ENCODE results near the gene ADAR.

DNA sequence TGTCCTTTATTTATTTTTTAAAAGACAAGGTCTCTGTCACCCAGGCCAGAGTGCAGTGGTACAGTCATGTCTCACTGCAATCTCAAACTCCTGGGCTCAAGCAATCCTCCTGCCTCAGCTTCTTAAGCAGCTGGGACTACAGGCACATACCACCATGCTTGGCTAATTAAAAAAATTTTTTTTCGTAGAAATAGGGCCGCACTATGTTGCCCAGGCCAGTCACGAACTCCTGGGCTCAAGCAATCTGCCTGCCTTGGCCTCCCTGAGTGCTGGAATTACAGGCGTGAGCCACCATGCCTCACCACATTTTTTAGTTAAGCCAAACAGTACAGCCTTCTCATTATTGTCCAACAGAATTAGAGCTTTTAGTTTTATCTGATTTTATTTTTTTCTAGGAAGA is 7.4 kb upstream of the ADAR start:
- TF ChIP-seq, protein P1, sequence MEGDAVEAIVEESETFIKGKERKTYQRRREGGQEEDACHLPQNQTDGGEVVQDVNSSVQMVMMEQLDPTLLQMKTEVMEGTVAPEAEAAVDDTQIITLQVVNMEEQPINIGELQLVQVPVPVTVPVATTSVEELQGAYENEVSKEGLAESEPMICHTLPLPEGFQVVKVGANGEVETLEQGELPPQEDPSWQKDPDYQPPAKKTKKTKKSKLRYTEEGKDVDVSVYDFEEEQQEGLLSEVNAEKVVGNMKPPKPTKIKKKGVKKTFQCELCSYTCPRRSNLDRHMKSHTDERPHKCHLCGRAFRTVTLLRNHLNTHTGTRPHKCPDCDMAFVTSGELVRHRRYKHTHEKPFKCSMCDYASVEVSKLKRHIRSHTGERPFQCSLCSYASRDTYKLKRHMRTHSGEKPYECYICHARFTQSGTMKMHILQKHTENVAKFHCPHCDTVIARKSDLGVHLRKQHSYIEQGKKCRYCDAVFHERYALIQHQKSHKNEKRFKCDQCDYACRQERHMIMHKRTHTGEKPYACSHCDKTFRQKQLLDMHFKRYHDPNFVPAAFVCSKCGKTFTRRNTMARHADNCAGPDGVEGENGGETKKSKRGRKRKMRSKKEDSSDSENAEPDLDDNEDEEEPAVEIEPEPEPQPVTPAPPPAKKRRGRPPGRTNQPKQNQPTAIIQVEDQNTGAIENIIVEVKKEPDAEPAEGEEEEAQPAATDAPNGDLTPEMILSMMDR (IDR thresholded peaks at IDR 0.05) = no peak
- no peak for TF ChIP-seq EZH2 (IDR thresholded peaks at IDR 0.05)
